K562 (cell line): ENCODE measurements around the gene MRFAP1. TPM values are rescaled to one million over a fixed set of nuclear protein-coding genes. Genes with fewer than 3 reads are reported as not detected.

Experiments used
- BRF1 ChIP-seq: IDR thresholded peaks from 3 replicates; pipeline ENCODE4 v1.6.1; 2011; ENCODE audit warnings: borderline replicate concordance, mild to moderate bottlenecking; ENCODE audit not compliant: insufficient read length; ENCODE audit errors: extremely low read depth
- DNMT1 ChIP-seq: fragments of 450-650 bp; IDR thresholded peaks from 2 replicates; pipeline ENCODE4 v1.6.1; 2016; ENCODE audit warnings: antibody characterized with exemption, mild to moderate bottlenecking
- EHMT2 ChIP-seq: fragments of 450-650 bp; IDR thresholded peaks from 2 replicates; pipeline ENCODE4 v1.6.1; 2018; ENCODE audit warnings: antibody characterized with exemption
- FOXA3 ChIP-seq, 2 experiments: fragments of 450-650 bp in 1 of 2; sonication (generic) in 1 of 2; formaldehyde crosslinking; IDR thresholded peaks in 1 of 2; conservative IDR thresholded peaks in 1 of 2; 2 replicates each; pipeline versions ENCODE4 v1.4.0 to v1.8.0; 2020 to 2022; ENCODE audit warnings: mild to moderate bottlenecking in 2 of 2, missing genetic modification reagents in 1 of 2
- KDM2B ChIP-seq: fragments of 250-450 bp; sonication (Bioruptor Pico); IDR thresholded peaks from 2 replicates; pipeline ENCODE4 v1.8.0; 2021; ENCODE audit warnings: mild to moderate bottlenecking, moderate library complexity
- NONO ChIP-seq, 2 experiments: fragments of 200-400 bp in 1 of 2; fragments of 450-650 bp in 1 of 2; formaldehyde crosslinking in 1 of 2; IDR thresholded peaks; 2 replicates each; pipeline ENCODE4 v1.6.1; 2017; ENCODE audit warnings: low read depth in 2 of 2, mild to moderate bottlenecking in 2 of 2, moderate library complexity in 2 of 2, low read length in 1 of 2
- POU5F1 ChIP-seq: fragments of 150-350 bp; IDR thresholded peaks from 2 replicates; pipeline ENCODE4 v1.6.1; 2014; ENCODE audit warnings: borderline replicate concordance, low read length, low read depth, mild to moderate bottlenecking; ENCODE audit not compliant: partially characterized antibody
- PREB ChIP-seq: sonication (generic); formaldehyde crosslinking; IDR thresholded peaks from 2 replicates; pipeline ENCODE4 v1.8.1; 2023; ENCODE audit warnings: mild to moderate bottlenecking, missing genetic modification reagents
- PTTG1 ChIP-seq: fragments of 450-650 bp; IDR thresholded peaks from 2 replicates; pipeline ENCODE4 v1.6.1; 2016; ENCODE audit warnings: low read depth, mild to moderate bottlenecking, missing genetic modification characterization, missing compliant biosample characterization
- RREB1 ChIP-seq: fragments of 250-450 bp; sonication (Bioruptor Pico); IDR thresholded peaks from 2 replicates; pipeline ENCODE4 v1.4.0; 2020
- SAFB ChIP-seq: fragments of 200-400 bp; formaldehyde crosslinking; IDR thresholded peaks from 2 replicates; pipeline ENCODE4 v1.6.1; 2017; ENCODE audit warnings: low read depth, low read length, borderline replicate concordance
- SOX6 ChIP-seq: fragments of 450-650 bp; IDR thresholded peaks from 2 replicates; pipeline ENCODE4 v1.6.1; 2014; ENCODE audit warnings: mild to moderate bottlenecking
- SPI1 ChIP-seq: IDR thresholded peaks from 2 replicates; pipeline ENCODE4 v1.6.1; 2011; ENCODE audit warnings: low read depth, low read length, control low read depth, borderline replicate concordance
- ZBTB43 ChIP-seq: sonication (generic); formaldehyde crosslinking; IDR thresholded peaks from 2 replicates; pipeline ENCODE4 v1.8.0; 2023; ENCODE audit warnings: mild to moderate bottlenecking, missing genetic modification reagents
- ZFP1 ChIP-seq: fragments of 450-650 bp; formaldehyde crosslinking; IDR thresholded peaks from 2 replicates; pipeline ENCODE4 v1.4.0; 2020; ENCODE audit warnings: mild to moderate bottlenecking, mixed read lengths
- ZNF239 ChIP-seq: fragments of 250-450 bp; sonication (Bioruptor Pico); IDR thresholded peaks from 2 replicates; pipeline ENCODE4 v1.4.0; 2020; ENCODE audit warnings: mild to moderate bottlenecking
- ZNF444 ChIP-seq: fragments of 250-450 bp; sonication (Bioruptor Pico); IDR thresholded peaks from 2 replicates; pipeline ENCODE4 v1.4.0; 2020; ENCODE audit warnings: mild to moderate bottlenecking, moderate library complexity
- ZNF561 ChIP-seq: fragments of 450-650 bp; formaldehyde crosslinking; conservative IDR thresholded peaks from 2 replicates; pipeline ENCODE4 v1.4.0; 2020; ENCODE audit warnings: mild to moderate bottlenecking, moderate library complexity
- ZNF668 ChIP-seq: fragments of 250-450 bp; sonication (Bioruptor Pico); IDR thresholded peaks from 2 replicates; pipeline ENCODE4 v1.8.0; 2022; ENCODE audit warnings: mild to moderate bottlenecking, inconsistent platforms
- ZNF696 ChIP-seq: fragments of 250-450 bp; sonication (Bioruptor Pico); conservative IDR thresholded peaks from 2 replicates; pipeline ENCODE4 v1.4.0; 2020; ENCODE audit warnings: mild to moderate bottlenecking, moderate library complexity
- ZNF707 ChIP-seq: fragments of 250-450 bp; sonication (Bioruptor Pico); conservative IDR thresholded peaks from 2 replicates; pipeline ENCODE4 v1.8.0; 2022; ENCODE audit warnings: inconsistent platforms, mild to moderate bottlenecking, moderate library complexity
- polyA plus RNA-seq, 8 experiments: library from polyadenylated mRNA; depleted of rRNA in 4 of 8; stranded (reverse) in 5 of 8; unstranded in 3 of 8; fragments of >200 nt; fragmentation: Nextera tagmentation in 2 of 8; fragmentation: Illumina TruSeq in 1 of 8; extraction: Ambion mirVana in 2 of 8; extraction: Trizol in 1 of 8; gene quantifications; 2 replicates each; pipeline versions ENCODE4 v1.2.1 to v1.2.3, GENCODE V29; 2011 to 2014; ENCODE audit warnings: inconsistent platforms in 1 of 8, missing spikeins in 1 of 8
- total RNA-seq, 7 experiments: library from RNA; depleted of rRNA in 6 of 7; stranded (reverse); fragments of >200 nt in 6 of 7; fragmentation: Illumina TruSeq in 2 of 7; extraction: Trizol in 2 of 7; gene quantifications; 2 replicates each; pipeline versions ENCODE4 v1.2.1 to v1.2.3, GENCODE V29; 2011 to 2021; ENCODE audit warnings: low replicate concordance in 1 of 7

Gene MRFAP1
- total and polyA plus RNA-seq, 9 of the 15 experiments (the other 6 are each of a cell fraction or from before 2014, with no cell fraction given) = 46.0 to 270 (median 151) TPM

DNA sequence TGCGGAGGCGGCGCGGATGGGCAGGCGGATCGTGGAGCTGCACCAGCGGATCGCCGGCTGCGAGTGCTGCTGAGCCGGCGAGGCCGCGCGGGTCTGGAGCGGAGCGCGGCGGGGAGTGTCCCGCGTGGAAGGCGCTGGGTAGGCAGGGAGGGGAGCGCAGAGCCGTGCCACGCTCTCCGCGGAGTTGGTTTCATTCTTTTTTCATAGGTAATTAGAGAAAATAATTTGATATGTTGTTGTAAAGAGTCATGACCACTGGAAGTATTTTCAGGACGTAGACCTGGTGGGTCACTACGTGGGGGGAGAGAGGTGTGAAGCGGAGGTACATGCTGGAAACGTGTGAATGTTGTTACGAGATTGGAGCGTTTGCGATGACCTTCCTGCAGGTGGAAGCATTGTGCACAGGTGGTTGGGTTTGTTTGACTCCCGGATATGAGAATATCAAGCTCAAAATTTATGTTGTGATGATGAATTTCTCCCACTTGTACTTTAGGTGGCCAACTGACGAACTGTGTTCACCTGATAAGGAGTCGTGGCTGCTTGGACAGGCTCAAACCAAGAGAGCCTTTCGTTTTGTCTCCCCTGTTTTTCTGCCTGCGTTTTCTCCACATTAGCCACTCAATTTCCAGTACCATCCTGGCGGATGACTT is 34.1 kb downstream of the MRFAP1 start (continued):
- no peak for TF ChIP-seq ZNF239 (CRISPR knock-in tag)
- TF ChIP-seq ZFP1 (CRISPR knock-in tag) = no peak
- TF ChIP-seq SAFB = peak; percentile 83
- no peak for TF ChIP-seq BRF1
- TF ChIP-seq PREB (CRISPR knock-in tag) = no peak
- TF ChIP-seq ZNF696 (CRISPR knock-in tag) = no peak
- TF ChIP-seq ZNF561 (CRISPR knock-in tag) = no peak
- no peak for TF ChIP-seq KDM2B (CRISPR knock-in tag)
- no peak for TF ChIP-seq RREB1 (CRISPR knock-in tag)
- TF ChIP-seq ZNF707 = no peak
- TF ChIP-seq FOXA3 (CRISPR knock-in tag; conservative IDR thresholded peaks at IDR 0.05 in 1 of 2, IDR thresholded peaks at IDR 0.05 in 1 of 2) = no peak
- TF ChIP-seq ZNF444 (CRISPR knock-in tag) = no peak
- TF ChIP-seq ZBTB43 (CRISPR knock-in tag) = no peak
- no peak for TF ChIP-seq PTTG1 (tag)
- TF ChIP-seq ZNF668 (CRISPR knock-in tag) = no peak
- TF ChIP-seq SOX6 = peak; percentile 51; the same call in 1 of the 2 replicates
- TF ChIP-seq EHMT2 = no peak
- no peak for TF ChIP-seq NONO (IDR thresholded peaks at IDR 0.05; ENCODE audit: low read depth in 2 of 2, low read length in 1 of 2)
- no peak for TF ChIP-seq POU5F1
- no peak for TF ChIP-seq DNMT1
- TF ChIP-seq SPI1 = no peak
